CD14-positive monocyte (primary cell): ENCODE data around the gene GABBR2. TPM values are rescaled to one million over a fixed set of nuclear protein-coding genes. Genes with fewer than 3 reads are reported as not detected.

Experiments used
- DNase-seq, 3 donors: peaks; one replicate each; pipeline ENCODE4 v3.0.0-alpha.2; 2011 to 2022
- H2AFZ ChIP-seq: 2 replicates; pipeline ENCODE4 v1.6.0; 2012; ENCODE audit warnings: mild to moderate bottlenecking, low read depth, low read length, inconsistent platforms; ENCODE audit not compliant: insufficient read depth, poor library complexity, severe bottlenecking
- H3K27ac ChIP-seq, 2 donors: 1 replicate in 1 of 2; 2 replicates in 1 of 2; pipeline ENCODE4 v1.5.1; 2012 to 2013; ENCODE audit warnings: low read length in 2 of 2, control low read depth in 1 of 2, inconsistent platforms in 1 of 2, low read depth in 1 of 2, mild to moderate bottlenecking in 1 of 2
- H3K27me3 ChIP-seq, 2 donors: one replicate each; pipeline versions ENCODE4 v1.6.0 to v1.6.1; 2011 to 2013; ENCODE audit warnings: low read length in 2 of 2; ENCODE audit not compliant: control insufficient read depth in 2 of 2, insufficient read depth in 2 of 2
- H3K36me3 ChIP-seq, 2 donors: replicated peaks in 1 of 2; 1 replicate in 1 of 2; 2 replicates in 1 of 2; pipeline versions ENCODE4 v1.5.1 to v1.6.1; 2012 to 2013; ENCODE audit warnings: low read length in 2 of 2, control low read depth in 1 of 2, inconsistent platforms in 1 of 2, mild to moderate bottlenecking in 1 of 2; ENCODE audit not compliant: insufficient read depth in 2 of 2, control insufficient read depth in 1 of 2
- H3K4me1 ChIP-seq, 2 donors: 1 replicate in 1 of 2; 2 replicates in 1 of 2; pipeline versions ENCODE4 v1.5.1 to v1.6.1; 2012 to 2013; ENCODE audit warnings: low read length in 2 of 2, control low read depth in 1 of 2, inconsistent platforms in 1 of 2, mild to moderate bottlenecking in 1 of 2, moderate library complexity in 1 of 2; ENCODE audit not compliant: insufficient read depth in 2 of 2, control insufficient read depth in 1 of 2
- H3K4me2 ChIP-seq: replicated peaks from 2 replicates; pipeline ENCODE3; 2012; ENCODE audit warnings: low read length, moderate library complexity, mild to moderate bottlenecking; ENCODE audit not compliant: poor library complexity, severe bottlenecking; ENCODE audit errors: extremely low read depth
- H3K4me3 ChIP-seq, 3 experiments: fragments of 200-600 bp in 1 of 3; sonication (generic) in 1 of 3; replicated peaks in 1 of 3; 1 replicate in 2 of 3; 2 replicates in 1 of 3; pipeline ENCODE4 v1.5.1; 2011 to 2013; ENCODE audit warnings: low read length in 3 of 3, mild to moderate bottlenecking in 3 of 3, control low read depth in 2 of 3, low read depth in 2 of 3, inconsistent platforms in 1 of 3, moderate library complexity in 1 of 3
- H3K79me2 ChIP-seq: 2 replicates; pipeline ENCODE4 v1.6.0; 2012; ENCODE audit warnings: mild to moderate bottlenecking, control low read depth, inconsistent platforms, low read length, moderate library complexity; ENCODE audit not compliant: insufficient read depth
- H3K9ac ChIP-seq: 2 replicates; pipeline ENCODE4 v1.6.0; 2017; ENCODE audit warnings: low read length, mild to moderate bottlenecking; ENCODE audit not compliant: insufficient read depth, poor library complexity, severe bottlenecking
- H3K9me3 ChIP-seq, 2 donors: replicated peaks in 1 of 2; 1 replicate in 1 of 2; 2 replicates in 1 of 2; pipeline versions ENCODE4 v1.5.1 to v1.6.1; 2012 to 2013; ENCODE audit warnings: low read length in 2 of 2, control low read depth in 1 of 2; ENCODE audit not compliant: control insufficient read depth in 1 of 2, insufficient read depth in 1 of 2
- H4K20me1 ChIP-seq: 2 replicates; pipeline ENCODE4 v1.6.0; 2012; ENCODE audit warnings: mild to moderate bottlenecking, low read length, control low read depth, moderate library complexity; ENCODE audit not compliant: insufficient read depth
- H3K27ac Mint-ChIP-seq, 7 donors: one replicate each; pipeline ENCODE4 v1.8.0; 2020; ENCODE audit warnings: mild to moderate bottlenecking in 7 of 7, mixed read lengths in 7 of 7, moderate library complexity in 6 of 7, inconsistent platforms in 2 of 7
- H3K27me3 Mint-ChIP-seq, 3 donors: one replicate each; pipeline ENCODE4 v1.8.0; 2021 to 2022; ENCODE audit warnings: low read depth in 3 of 3, mild to moderate bottlenecking in 3 of 3, mixed read lengths in 3 of 3, moderate library complexity in 3 of 3, inconsistent platforms in 1 of 3
- H3K36me3 Mint-ChIP-seq, 2 donors: one replicate each; pipeline ENCODE4 v1.8.0; 2020; ENCODE audit warnings: mixed read lengths in 2 of 2, inconsistent platforms in 1 of 2, mild to moderate bottlenecking in 1 of 2
- H3K4me1 Mint-ChIP-seq: one replicate; pipeline ENCODE4 v1.8.0; 2020; ENCODE audit warnings: mild to moderate bottlenecking, mixed read lengths
- H3K4me3 Mint-ChIP-seq, 2 donors: one replicate each; pipeline ENCODE4 v1.8.0; 2020; ENCODE audit warnings: mild to moderate bottlenecking in 2 of 2, mixed read lengths in 2 of 2, moderate library complexity in 1 of 2
- H3K9me3 Mint-ChIP-seq, 7 donors: one replicate each; pipeline ENCODE4 v1.8.0; 2020 to 2022; ENCODE audit warnings: mixed read lengths in 7 of 7, mild to moderate bottlenecking in 6 of 7, moderate library complexity in 6 of 7, inconsistent platforms in 2 of 7
- CTCF ChIP-seq: fragments of 200-600 bp; IDR thresholded peaks from one replicate; pipeline ENCODE4 v1.8.0; 2022; ENCODE audit warnings: antibody characterized with exemption, mild to moderate bottlenecking
- WGBS: methylation state at CpG from one replicate; pipeline ENCODE4 v1.1.5; 2013; ENCODE audit warnings: missing lambda C conversion rate; ENCODE audit not compliant: insufficient coverage; 5-methylcytosine and 5-hydroxymethylcytosine counted together
- intact Hi-C, 2 donors: fragments of 100-400 bp; cut with micrococcal nuclease; formaldehyde crosslinking; loops; one replicate each; pipeline versions ENCODE4 v1.15.0 to v1.15.1; 2023
- polyA plus RNA-seq, 3 donors: library from polyadenylated mRNA; depleted of rRNA in 1 of 3; unstranded in 2 of 3; stranded (reverse) in 1 of 3; fragments of 300-500 nt in 2 of 3; fragments of >200 nt in 1 of 3; fragmentation: Illumina TruSeq in 2 of 3; gene quantifications; 1 replicate in 2 of 3; 2 replicates in 1 of 3; pipeline ENCODE4 v1.2.3, GENCODE V29; 2012 to 2021

The GABBR2 gene
- polyA plus RNA-seq, 3 donors, result not detected

- Histone ChIP-seq H3K9me3 (no peaks in the 10 kb centered on the region), H3K27me3 (no peaks in the 10 kb centered on the region), H3K4me2 (no peak overlapping the region), H3K4me1 (no peaks in the 10 kb centered on the region), H2AFZ (no peak overlapping the region), H3K79me2 (no peaks in the 10 kb centered on the region), H3K36me3 (no peaks in the 10 kb centered on the region), H3K9ac (no peak overlapping the region), H4K20me1 (no peaks in the 10 kb centered on the region), H3K27ac (no peak overlapping the region), H3K4me3 (no peak overlapping the region)
- WGBS, result no CpG with 5 or more reads among the region's 4 CpGs
- no peak overlapping the region for H3K4me3 Mint-ChIP-seq
- intact Hi-C loops, result no loop called here
- H3K36me3 Mint-ChIP-seq, result no peaks in the 10 kb centered on the region
- TF ChIP-seq CTCF, result no peak
- DNase-seq, result peak in 1 of 3 donors; percentile 1
- H3K9me3 Mint-ChIP-seq, result peaks cover 0 to under 1% (median 0%) of the 10 kb centered on the region in 7 donors
- H3K27ac Mint-ChIP-seq, result no peak overlapping the region
- H3K27me3 Mint-ChIP-seq, result peaks cover 2 to 3% (median 2%) of the 10 kb centered on the region in 3 donors
- peaks cover 7% of the 10 kb centered on the region for H3K4me1 Mint-ChIP-seq
These were observed 48.2 kb downstream of the GABBR2 start for GRCh38 chr9:98660541-98660940.

GRCh38 chr9:98658951-98659351 is 49.8 kb downstream of the GABBR2 start:
- H3K4me1 Mint-ChIP-seq, result peaks cover 4% of the 10 kb centered on the region
- intact Hi-C loops, result no loop called here
- Histone ChIP-seq H3K9ac (no peak overlapping the region), H3K79me2 (no peaks in the 10 kb centered on the region), H3K9me3 (no peaks in the 10 kb centered on the region), H3K4me2 (no peak overlapping the region), H3K4me3 (no peak overlapping the region), H4K20me1 (no peaks in the 10 kb centered on the region), H3K27me3 (peaks cover 0 to 2% of the 10 kb centered on the region in 2 donors), H2AFZ (no peak overlapping the region), H3K27ac (no peak overlapping the region), H3K36me3 (no peaks in the 10 kb centered on the region), H3K4me1 (no peaks in the 10 kb centered on the region)
- no peak overlapping the region for H3K27ac Mint-ChIP-seq
- H3K27me3 Mint-ChIP-seq, result peaks cover 2 to 3% (median 3%) of the 10 kb centered on the region in 3 donors
- H3K36me3 Mint-ChIP-seq, result no peaks in the 10 kb centered on the region
- H3K4me3 Mint-ChIP-seq, result no peak overlapping the region
- no CpG with 5 or more reads among the region's 1 CpG for WGBS
- H3K9me3 Mint-ChIP-seq, result peaks cover 0 to 3% (median 0%) of the 10 kb centered on the region in 7 donors
- no peak for DNase-seq
- TF ChIP-seq CTCF, result no peak
